H9 (cell line): Measurements from ENCODE around the gene LIMA1. TPM values are rescaled to one million over a fixed set of nuclear protein-coding genes. Genes with fewer than 3 reads are reported as not detected.

Source experiments
- DNase-seq: peaks from one replicate; pipeline ENCODE4 v3.0.0-alpha.2; 2017
- H2AFZ ChIP-seq: one replicate; pipeline ENCODE4 v1.6.1; 2013; ENCODE audit warnings: mild to moderate bottlenecking, low read length, control low read depth, moderate library complexity
- H2AK5ac ChIP-seq: 2 replicates; pipeline ENCODE4 v1.6.1; 2013; ENCODE audit warnings: low read length, control low read depth, mixed read lengths; ENCODE audit not compliant: insufficient read length
- H2BK120ac ChIP-seq: one replicate; pipeline ENCODE4 v1.6.1; 2013; ENCODE audit warnings: low read depth, mild to moderate bottlenecking, low read length, control low read depth, inconsistent platforms; ENCODE audit not compliant: poor library complexity, severe bottlenecking
- H2BK12ac ChIP-seq: 2 replicates; pipeline ENCODE4 v1.6.1; 2013; ENCODE audit warnings: low read length, control low read depth, mixed read lengths, low read depth; ENCODE audit not compliant: insufficient read length
- H2BK15ac ChIP-seq: 2 replicates; pipeline ENCODE4 v1.6.1; 2013; ENCODE audit warnings: low read depth, low read length, control low read depth
- H2BK20ac ChIP-seq: one replicate; pipeline ENCODE4 v1.6.1; 2013; ENCODE audit warnings: low read depth, mild to moderate bottlenecking, low read length, control low read depth, inconsistent platforms; ENCODE audit not compliant: poor library complexity, severe bottlenecking
- H2BK5ac ChIP-seq: 2 replicates; pipeline ENCODE4 v1.6.1; 2013; ENCODE audit warnings: low read length, control low read depth, mixed read lengths; ENCODE audit not compliant: insufficient read length
- H3K14ac ChIP-seq: 2 replicates; pipeline ENCODE4 v1.6.1; 2013; ENCODE audit warnings: low read length, control low read depth; ENCODE audit not compliant: insufficient read depth
- H3K18ac ChIP-seq: 2 replicates; pipeline ENCODE4 v1.6.1; 2013; ENCODE audit warnings: low read depth, mild to moderate bottlenecking, mixed read lengths, low read length, control low read depth; ENCODE audit not compliant: insufficient read length
- H3K23ac ChIP-seq: 2 replicates; pipeline ENCODE4 v1.6.1; 2013; ENCODE audit warnings: low read length, control low read depth, mixed read lengths, low read depth; ENCODE audit not compliant: insufficient read length
- H3K23me2 ChIP-seq: 2 replicates; pipeline ENCODE4 v1.6.1; 2013; ENCODE audit warnings: low read depth, mild to moderate bottlenecking, mixed read lengths, low read length, control low read depth; ENCODE audit not compliant: insufficient read length, poor library complexity, severe bottlenecking
- H3K27ac ChIP-seq: 2 replicates; pipeline ENCODE4 v1.5.1; 2013; ENCODE audit warnings: low read length, control low read depth, mixed read lengths, low read depth; ENCODE audit not compliant: insufficient read length
- H3K27me3 ChIP-seq: 2 replicates; pipeline ENCODE4 v1.6.1; 2013; ENCODE audit warnings: low read length, control low read depth, inconsistent platforms; ENCODE audit not compliant: insufficient read depth
- H3K4ac ChIP-seq: 2 replicates; pipeline ENCODE4 v1.6.1; 2013; ENCODE audit warnings: low read depth, mild to moderate bottlenecking, control low read depth, inconsistent platforms, low read length, moderate library complexity
- H3K4me1 ChIP-seq: 2 replicates; pipeline ENCODE4 v1.6.1; 2013; ENCODE audit warnings: low read length, control low read depth, inconsistent platforms; ENCODE audit not compliant: insufficient read depth
- H3K4me2 ChIP-seq: 2 replicates; pipeline ENCODE4 v1.6.1; 2013; ENCODE audit warnings: low read length, control low read depth, mixed read lengths; ENCODE audit not compliant: insufficient read length, insufficient read depth
- H3K56ac ChIP-seq: 2 replicates; pipeline ENCODE4 v1.6.1; 2013; ENCODE audit warnings: low read depth, mild to moderate bottlenecking, mixed read lengths, low read length, control low read depth; ENCODE audit not compliant: insufficient read length
- H3K79me1 ChIP-seq: 2 replicates; pipeline ENCODE4 v1.6.1; 2013; ENCODE audit warnings: low read depth, mild to moderate bottlenecking, moderate library complexity, low read length, control low read depth, inconsistent platforms; ENCODE audit not compliant: insufficient read depth, poor library complexity, severe bottlenecking
- H3K79me2 ChIP-seq: 2 replicates; pipeline ENCODE4 v1.6.1; 2013; ENCODE audit warnings: low read length, control low read depth, inconsistent platforms; ENCODE audit not compliant: insufficient read depth
- H3K9ac ChIP-seq: 2 replicates; pipeline ENCODE4 v1.6.1; 2013; ENCODE audit warnings: low read length, control low read depth, mixed read lengths; ENCODE audit not compliant: insufficient read length; ENCODE audit errors: extremely low read depth
- H3K9me3 ChIP-seq: one replicate; pipeline ENCODE4 v1.6.1; 2013; ENCODE audit warnings: low read depth, low read length, inconsistent platforms; ENCODE audit not compliant: control insufficient read depth
- H3T11ph ChIP-seq: one replicate; pipeline ENCODE4 v1.6.1; 2013; ENCODE audit warnings: mild to moderate bottlenecking, low read length, control low read depth, inconsistent platforms
- H4K20me1 ChIP-seq: one replicate; pipeline ENCODE4 v1.6.1; 2013; ENCODE audit not compliant: control insufficient read depth, insufficient read length, insufficient read depth
- H4K5ac ChIP-seq: 2 replicates; pipeline ENCODE4 v1.6.1; 2013; ENCODE audit warnings: low read depth, mild to moderate bottlenecking, mixed read lengths, low read length, control low read depth; ENCODE audit not compliant: insufficient read length
- H4K8ac ChIP-seq: replicated peaks from 2 replicates; pipeline ENCODE4 v1.6.1; 2013; ENCODE audit warnings: low read length, control low read depth, mixed read lengths, low read depth; ENCODE audit not compliant: insufficient read length
- H4K91ac ChIP-seq: 2 replicates; pipeline ENCODE4 v1.6.1; 2013; ENCODE audit warnings: low read depth, mild to moderate bottlenecking, moderate library complexity, mixed read lengths, low read length, control low read depth; ENCODE audit not compliant: insufficient read length
- H3K27ac Mint-ChIP-seq, 3 experiments: 2 replicates in 2 of 3; 3 replicates in 1 of 3; pipeline ENCODE4 v1.8.0; 2020 to 2021; ENCODE audit warnings: mixed read lengths in 3 of 3, mild to moderate bottlenecking in 1 of 3, moderate library complexity in 1 of 3
- H3K27me3 Mint-ChIP-seq: 2 replicates; pipeline ENCODE4 v1.8.0; 2021; ENCODE audit warnings: low read depth, mild to moderate bottlenecking, moderate library complexity, mixed read lengths
- H3K36me3 Mint-ChIP-seq, 3 experiments: 2 replicates in 2 of 3; 3 replicates in 1 of 3; pipeline ENCODE4 v1.8.0; 2020 to 2021; ENCODE audit warnings: low read depth in 3 of 3, mixed read lengths in 3 of 3; ENCODE audit not compliant: insufficient read depth in 1 of 3
- H3K4me1 Mint-ChIP-seq, 2 experiments: 2 replicates each; pipeline ENCODE4 v1.8.0; 2020; ENCODE audit warnings: mixed read lengths in 2 of 2
- H3K4me3 Mint-ChIP-seq, 2 experiments: 2 replicates in 1 of 2; 3 replicates in 1 of 2; pipeline ENCODE4 v1.8.0; 2020 to 2021; ENCODE audit warnings: mild to moderate bottlenecking in 2 of 2, mixed read lengths in 2 of 2, moderate library complexity in 1 of 2
- H3K9me3 Mint-ChIP-seq, 2 experiments: 2 replicates in 1 of 2; 3 replicates in 1 of 2; pipeline ENCODE4 v1.8.0; 2020; ENCODE audit warnings: mild to moderate bottlenecking in 2 of 2, mixed read lengths in 2 of 2, moderate library complexity in 1 of 2
- CTCF ChIP-seq: fragments of 200-600 bp; sonication (generic); conservative IDR thresholded peaks from 3 replicates; pipeline ENCODE4 v1.8.0; 2021; ENCODE audit warnings: antibody characterized with exemption, mild to moderate bottlenecking
- WGBS: extraction: QIAGEN DNeasy Blood & Tissue Kit; methylation state at CpG from one replicate; pipeline ENCODE4 v1.1.7; 2013; ENCODE audit warnings: missing lambda C conversion rate, low lambda C conversion rate, mixed read lengths; ENCODE audit not compliant: insufficient read length; ENCODE audit errors: extremely low coverage; 5-methylcytosine and 5-hydroxymethylcytosine counted together
- total RNA-seq: library from RNA; stranded (reverse); gene quantifications from 2 replicates; pipeline ENCODE4 v1.2.1, GENCODE V29; 2021

Gene LIMA1
- total RNA-seq, 1 experiment from 2014 or later = 40.8 TPM

GRCh38 chr12:50263832-50264231 lies 19.5 kb downstream of the LIMA1 start:
- Histone ChIP-seq H2BK120ac (no peak overlapping the region), H3K23me2 (no peaks in the 10 kb centered on the region), H2AK5ac (no peak overlapping the region), H3K18ac (no peak overlapping the region), H3K79me1 (no peaks in the 10 kb centered on the region), H2BK12ac (no peak overlapping the region), H3K4ac (no peak overlapping the region), H4K20me1 (no peaks in the 10 kb centered on the region), H4K5ac (no peak overlapping the region), H3K27ac (no peak overlapping the region), H3K9ac (no peak overlapping the region), H2BK5ac (no peak overlapping the region), H3T11ph (no peak overlapping the region), H2BK15ac (no peak overlapping the region), H3K27me3 (no peaks in the 10 kb centered on the region), H3K9me3 (no peaks in the 10 kb centered on the region), H2BK20ac (no peak overlapping the region), H2AFZ (no peak overlapping the region), H3K79me2 (no peaks in the 10 kb centered on the region), H4K91ac (no peak overlapping the region), H3K4me1 (no peaks in the 10 kb centered on the region), H3K56ac (no peak overlapping the region), H3K14ac (no peak overlapping the region), H3K23ac (no peak overlapping the region), H3K4me2 (no peak overlapping the region), H4K8ac (no peak overlapping the region)
- H3K4me1 Mint-ChIP-seq = no peaks in the 10 kb centered on the region; a peak in 1 of 4 replicates
- no peak for TF ChIP-seq CTCF
- peaks cover 0 to 4% (median 0%) of the 10 kb centered on the region in 3 experiments; a peak in 5 of 7 replicates for H3K36me3 Mint-ChIP-seq
- peaks cover 2 to 5% of the 10 kb centered on the region in 2 experiments; a peak in 3 of 5 replicates for H3K9me3 Mint-ChIP-seq
- H3K27me3 Mint-ChIP-seq = no peaks in the 10 kb centered on the region
- H3K27ac Mint-ChIP-seq = no peak overlapping the region
- H3K4me3 Mint-ChIP-seq = no peak overlapping the region
- no peak for DNase-seq
- WGBS = no CpG with 5 or more reads among the region's 2 CpGs
